DMS153 treated with DMSO at 0.1 percent for 48 hours (cell line): ENCODE measurements around the gene TTBK2.

Source experiments
- DNase-seq: peaks from one replicate; lab custom pipeline; 2025; ENCODE audit not compliant: unreplicated experiment; lab: John Stamatoyannopoulos, UW

The TTBK2 gene

GRCh38 chr15:42728972-42729371 is 191.6 kb downstream of the TTBK2 start:
- no peak for DNase-seq

- DNase-seq: no peak
Observed at GRCh38 chr15:42728560-42728959, 192.0 kb downstream of the TTBK2 start.

- no peak for DNase-seq
Observed at GRCh38 chr15:42727750-42728381, 192.7 kb downstream of the TTBK2 start.

GRCh38 chr15:42726114-42726513 is 194.5 kb downstream of the TTBK2 start:
- no peak for DNase-seq

GRCh38 chr15:42725331-42725903 is 195.2 kb downstream of the TTBK2 start:
- DNase-seq: no peak

GRCh38 chr15:42724276-42724675 is 196.3 kb downstream of the TTBK2 start:
- DNase-seq: no peak

- DNase-seq: no peak
Observed at GRCh38 chr15:42723068-42723467, 197.5 kb downstream of the TTBK2 start.

GRCh38 chr15:42721916-42722315 is 198.7 kb downstream of the TTBK2 start:
- DNase-seq: no peak

- no peak for DNase-seq
Observed at GRCh38 chr15:42721016-42721415, 199.6 kb downstream of the TTBK2 start.

- no peak for DNase-seq
Observed at GRCh38 chr15:42720071-42720470, 200.5 kb downstream of the TTBK2 start.

- DNase-seq: no peak
Observed at GRCh38 chr15:42719043-42719442, 201.5 kb downstream of the TTBK2 start.

- DNase-seq: no peak
Observed at GRCh38 chr15:42716626-42717025, 204.0 kb downstream of the TTBK2 start.

GRCh38 chr15:42716125-42716524 is 204.5 kb downstream of the TTBK2 start:
- no peak for DNase-seq

- DNase-seq: no peak
Observed at GRCh38 chr15:42712584-42712983, 208.0 kb downstream of the TTBK2 start.

GRCh38 chr15:42711746-42712145 is 208.8 kb downstream of the TTBK2 start:
- no peak for DNase-seq

GRCh38 chr15:42710662-42711061 is 209.9 kb downstream of the TTBK2 start:
- no peak for DNase-seq

- DNase-seq: no peak
Observed at GRCh38 chr15:42707873-42708544, 212.6 kb downstream of the TTBK2 start.

GRCh38 chr15:42707068-42707467 is 213.5 kb downstream of the TTBK2 start:
- no peak for DNase-seq

- DNase-seq: no peak
Observed at GRCh38 chr15:42705336-42705735, 215.2 kb downstream of the TTBK2 start.

GRCh38 chr15:42704492-42704926 is 216.1 kb downstream of the TTBK2 start:
- no peak for DNase-seq

- no peak for DNase-seq
Observed at GRCh38 chr15:42696626-42697025, 224.0 kb downstream of the TTBK2 start.

- no peak for DNase-seq
Observed at GRCh38 chr15:42695527-42696071, 225.0 kb downstream of the TTBK2 start.
